NT2/D1 (cell line): Measurements from ENCODE around the gene TUT4.

Source experiments
- DNase-seq: peaks from one replicate; pipeline ENCODE4 v3.0.0-alpha.2; 2011; ENCODE audit warnings: low read depth, low spot score
- H3K27me3 ChIP-seq: 2 replicates; pipeline ENCODE4 v1.6.0; 2011; ENCODE audit warnings: mild to moderate bottlenecking; ENCODE audit not compliant: insufficient read length, insufficient read depth
- H3K36me3 ChIP-seq: 2 replicates; pipeline ENCODE4 v1.6.1; 2011; ENCODE audit warnings: mild to moderate bottlenecking, low read length, mixed read lengths; ENCODE audit not compliant: insufficient read depth, insufficient read length
- H3K4me1 ChIP-seq: 2 replicates; pipeline ENCODE4 v1.5.1; 2011; ENCODE audit not compliant: insufficient read depth, insufficient read length
- H3K4me3 ChIP-seq: 2 replicates; pipeline ENCODE4 v1.5.1; 2011; ENCODE audit warnings: low read depth; ENCODE audit not compliant: insufficient read length
- H3K9ac ChIP-seq: 2 replicates; pipeline ENCODE4 v1.6.0; 2011; ENCODE audit warnings: low read depth; ENCODE audit not compliant: insufficient read length
- H3K9me3 ChIP-seq: 2 replicates; pipeline ENCODE4 v1.5.1; 2011; ENCODE audit warnings: mild to moderate bottlenecking, low read length; ENCODE audit not compliant: insufficient read depth
- SUZ12 ChIP-seq: IDR thresholded peaks from 2 replicates; pipeline ENCODE4 v1.6.1; 2011; ENCODE audit not compliant: insufficient read length, insufficient read depth; ENCODE audit errors: extremely low read depth
- YY1 ChIP-seq: IDR thresholded peaks from 2 replicates; pipeline ENCODE4 v1.6.1; 2011; ENCODE audit not compliant: insufficient read length, insufficient read depth
- ZNF274 ChIP-seq: IDR thresholded peaks from 2 replicates; pipeline ENCODE4 v1.6.1; 2011; ENCODE audit warnings: mild to moderate bottlenecking, low read depth, low read length

TUT4 gene

DNA sequence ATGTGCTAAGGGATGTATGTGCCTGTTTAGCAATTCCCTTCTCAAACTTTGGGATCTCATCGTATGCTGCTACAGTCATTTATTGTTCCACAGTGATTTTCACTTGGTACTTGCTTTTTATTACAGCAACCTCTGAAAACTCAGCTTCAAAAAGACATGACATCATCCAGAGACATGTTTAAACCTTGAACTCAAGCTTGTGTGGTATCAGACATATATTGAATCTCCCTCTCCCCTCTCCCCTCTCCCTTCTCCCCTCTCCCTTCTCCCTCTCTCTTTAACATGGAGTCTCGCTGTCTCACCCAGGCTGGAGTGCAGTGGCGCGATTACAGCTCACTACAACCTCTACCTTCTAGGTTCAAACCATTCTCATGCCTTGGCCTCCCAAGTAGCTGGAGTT is 19.5 kb upstream of the TUT4 start:
- TF ChIP-seq SUZ12 (no peak), ZNF274 (no peak), YY1 (no peak)
- no peaks in the 10 kb centered on the region for H3K27me3 ChIP-seq
- H3K4me1 ChIP-seq, result no peaks in the 10 kb centered on the region
- DNase-seq, result no peak
- no peaks in the 10 kb centered on the region for H3K9me3 ChIP-seq
- H3K9ac ChIP-seq, result no peak overlapping the region
- H3K36me3 ChIP-seq, result no peaks in the 10 kb centered on the region
- no peak overlapping the region for H3K4me3 ChIP-seq

DNA sequence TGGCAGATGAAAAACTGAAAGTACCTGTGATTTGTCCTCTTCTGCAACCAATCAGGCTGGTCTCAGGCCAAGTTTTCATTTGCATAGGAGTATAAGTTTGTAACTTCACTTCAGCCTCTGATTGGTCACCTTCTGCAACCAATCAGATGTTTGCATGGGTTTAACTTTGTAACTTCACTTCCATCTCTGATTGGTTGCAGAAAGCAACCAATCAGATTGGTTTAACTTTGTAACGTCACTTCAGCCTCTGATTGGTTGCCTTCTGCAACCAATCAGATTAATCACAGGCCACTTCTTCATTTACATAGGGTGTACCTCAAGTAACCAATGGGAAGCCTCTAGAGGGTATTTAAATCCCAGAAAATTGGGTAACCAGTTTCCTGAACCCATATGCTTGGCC is 18.9 kb upstream of the TUT4 start:
- Histone ChIP-seq H3K4me1 (no peaks in the 10 kb centered on the region), H3K9me3 (no peaks in the 10 kb centered on the region), H3K4me3 (no peak overlapping the region), H3K27me3 (no peaks in the 10 kb centered on the region), H3K36me3 (no peaks in the 10 kb centered on the region), H3K9ac (no peak overlapping the region)
- TF ChIP-seq YY1, result no peak
- TF ChIP-seq SUZ12, result no peak
- TF ChIP-seq ZNF274, result no peak
- no peak for DNase-seq

DNA sequence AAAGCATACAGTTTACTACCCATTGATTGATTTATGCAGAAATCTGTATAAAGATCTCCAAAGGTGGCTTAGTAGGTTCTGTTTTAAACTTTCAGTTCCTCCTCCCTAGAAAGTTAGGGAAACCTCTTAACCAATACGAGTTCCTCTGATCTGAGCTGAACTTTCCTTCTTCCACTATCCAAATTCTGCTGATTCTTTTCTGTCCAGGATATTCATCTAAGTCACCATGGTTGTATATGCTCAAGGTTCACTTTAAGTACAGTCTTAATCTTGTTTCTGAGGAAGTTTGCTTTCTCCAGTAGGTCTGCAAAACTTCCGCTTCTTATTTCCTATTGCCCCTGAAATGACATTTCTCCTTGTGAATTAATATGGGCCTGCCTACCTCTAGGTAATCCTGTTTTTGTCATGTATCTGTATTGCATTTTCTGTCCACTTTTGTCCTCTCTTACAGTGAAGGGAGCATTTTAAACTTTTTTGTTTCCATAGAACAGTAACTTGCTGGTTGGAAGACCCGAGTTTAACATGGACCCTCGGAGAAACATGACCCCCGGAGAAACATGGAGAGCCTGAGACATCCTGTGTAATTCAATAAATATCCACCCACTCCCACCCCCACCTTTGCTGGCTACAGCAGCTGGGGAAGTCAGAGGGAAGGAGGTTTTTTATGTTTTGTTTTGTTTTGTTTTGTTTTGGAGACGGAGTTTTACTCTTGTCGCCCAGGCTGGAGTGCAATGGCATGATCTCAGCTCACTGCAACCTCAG is 16.7 kb upstream of the TUT4 start:
- TF ChIP-seq YY1 (no peak), SUZ12 (no peak), ZNF274 (no peak)
- no peak for DNase-seq
- Histone ChIP-seq H3K4me1 (no peaks in the 10 kb centered on the region), H3K36me3 (no peaks in the 10 kb centered on the region), H3K9ac (no peak overlapping the region), H3K27me3 (no peaks in the 10 kb centered on the region), H3K4me3 (no peak overlapping the region), H3K9me3 (no peaks in the 10 kb centered on the region)

DNA sequence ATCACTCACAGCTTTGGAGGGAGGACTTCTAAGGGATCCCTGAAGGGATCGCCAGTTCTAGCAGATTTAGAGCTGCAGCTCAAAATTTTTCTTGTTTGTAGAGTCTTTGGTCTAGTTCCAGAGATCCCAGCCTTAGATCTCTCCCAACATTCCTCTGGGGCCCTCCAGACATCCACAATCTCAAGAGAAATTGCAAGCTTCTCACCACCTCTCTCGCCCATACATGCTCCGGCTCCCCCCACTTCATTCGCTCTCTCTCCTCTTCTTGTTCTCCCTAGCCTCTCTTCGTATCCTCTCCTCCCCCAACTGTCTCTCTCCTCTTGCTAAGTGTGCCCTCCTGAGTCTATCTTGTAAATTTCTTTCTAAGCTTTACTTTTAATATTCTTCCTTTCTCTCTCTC is 15.1 kb upstream of the TUT4 start:
- H3K27me3 ChIP-seq, result no peaks in the 10 kb centered on the region
- DNase-seq, result no peak
- peak overlapping the region; percentile 11 for H3K9ac ChIP-seq
- TF ChIP-seq YY1 (no peak), SUZ12 (no peak), ZNF274 (no peak)
- H3K4me1 ChIP-seq, result no peaks in the 10 kb centered on the region
- H3K36me3 ChIP-seq, result no peaks in the 10 kb centered on the region
- H3K4me3 ChIP-seq, result no peak overlapping the region
- no peaks in the 10 kb centered on the region for H3K9me3 ChIP-seq

DNA sequence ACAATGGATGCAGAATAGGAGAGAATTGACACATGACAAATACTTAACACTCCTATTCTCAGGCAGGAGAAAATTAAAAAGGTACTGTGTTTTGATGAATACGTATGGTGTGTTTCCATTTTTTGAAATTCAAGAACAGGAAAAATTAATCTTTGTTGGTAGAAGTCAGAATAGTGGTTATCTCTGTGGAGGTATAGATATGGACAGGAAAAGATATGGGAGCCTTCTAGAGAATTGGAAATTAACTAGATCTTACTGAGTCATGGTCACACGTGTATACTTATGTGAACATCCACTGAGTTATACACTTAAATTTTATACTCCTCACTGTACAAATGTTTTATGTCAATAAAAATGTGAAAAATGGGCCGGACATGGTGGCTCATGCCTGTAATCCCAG is 9.9 kb upstream of the TUT4 start:
- Histone ChIP-seq H3K9me3 (no peaks in the 10 kb centered on the region), H3K27me3 (no peaks in the 10 kb centered on the region), H3K4me1 (no peaks in the 10 kb centered on the region), H3K4me3 (no peak overlapping the region), H3K9ac (no peak overlapping the region), H3K36me3 (no peaks in the 10 kb centered on the region)
- TF ChIP-seq YY1 (no peak), ZNF274 (no peak), SUZ12 (no peak)
- DNase-seq, result no peak

DNA sequence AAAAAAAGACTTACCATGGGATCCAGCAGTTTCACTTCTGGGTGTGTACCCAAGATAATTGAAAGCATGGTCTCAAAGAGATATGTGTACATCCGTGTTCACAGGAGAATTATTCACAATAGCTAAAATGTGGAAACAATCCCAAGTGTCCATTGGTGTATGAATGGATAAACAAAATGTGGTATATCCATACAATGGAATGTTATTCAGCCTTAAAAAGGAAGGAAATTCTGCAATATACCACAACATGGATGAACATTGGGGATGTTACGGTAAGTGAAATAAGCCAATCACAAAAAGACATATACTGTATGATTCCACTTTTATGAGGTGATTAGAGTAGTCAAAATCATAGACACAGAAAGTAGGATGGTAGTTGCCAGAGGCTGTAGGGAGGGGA is 7.0 kb upstream of the TUT4 start:
- Histone ChIP-seq H3K9me3 (no peaks in the 10 kb centered on the region), H3K9ac (no peak overlapping the region), H3K36me3 (no peaks in the 10 kb centered on the region), H3K27me3 (no peaks in the 10 kb centered on the region), H3K4me3 (no peak overlapping the region), H3K4me1 (no peaks in the 10 kb centered on the region)
- TF ChIP-seq SUZ12 (no peak), YY1 (no peak), ZNF274 (no peak)
- no peak for DNase-seq

DNA sequence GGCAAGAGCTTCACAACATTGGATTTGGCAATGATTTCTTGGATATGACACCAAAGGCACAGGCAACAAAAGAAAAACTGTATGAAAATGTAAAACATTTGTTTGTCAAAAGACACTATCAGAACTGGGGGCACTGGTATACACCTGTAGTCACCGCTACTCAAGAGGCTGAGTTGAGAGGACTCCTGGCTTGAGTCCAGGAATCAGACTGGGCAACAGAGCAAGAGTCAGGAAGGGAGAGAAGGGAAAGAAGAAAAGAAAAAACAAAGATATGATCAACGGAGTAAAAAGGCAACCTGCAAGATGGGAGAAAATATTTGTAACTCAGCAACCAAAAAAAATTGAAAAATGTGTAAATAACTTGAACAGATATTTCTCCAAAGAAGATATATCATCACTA is 6.0 kb upstream of the TUT4 start:
- TF ChIP-seq ZNF274 (no peak), YY1 (no peak), SUZ12 (no peak)
- Histone ChIP-seq H3K9me3 (no peaks in the 10 kb centered on the region), H3K9ac (no peak overlapping the region), H3K36me3 (no peaks in the 10 kb centered on the region), H3K4me3 (no peak overlapping the region), H3K27me3 (no peaks in the 10 kb centered on the region), H3K4me1 (no peaks in the 10 kb centered on the region)
- no peak for DNase-seq
